Gastroesophageal sphincter (tissue), 3 donors: Measurements from ENCODE around the gene PRKAG2.

Source experiments
- CTCF ChIP-seq, 4 experiments: fragments of 200-600 bp in 2 of 4; fragments of 450-650 bp in 2 of 4; sonication (generic) in 1 of 4; IDR thresholded peaks; one replicate each; pipeline ENCODE4 v1.5.1; 2017 to 2019; ENCODE audit warnings: antibody characterized with exemption in 4 of 4, mild to moderate bottlenecking in 2 of 4, moderate library complexity in 2 of 4
- EP300 ChIP-seq: sonication (generic); formaldehyde crosslinking; IDR thresholded peaks from one replicate; pipeline ENCODE4 v1.6.1; 2017; ENCODE audit warnings: antibody characterized with exemption, mild to moderate bottlenecking
- POLR2A ChIP-seq, 2 donors: fragments of 450-650 bp; IDR thresholded peaks; one replicate each; pipeline ENCODE4 v1.6.1; 2017; ENCODE audit warnings: antibody characterized with exemption in 2 of 2, mild to moderate bottlenecking in 2 of 2, moderate library complexity in 1 of 2

GRCh38 chr7:151794508-151795167, 82.3 kb downstream of the PRKAG2 start:
- TF ChIP-seq CTCF (IDR thresholded peaks at IDR 0.05) (no peak), POLR2A (IDR thresholded peaks at IDR 0.05) (no peak), EP300 (no peak)
